ENCODE data around the gene STRN4. TPM values are rescaled to one million over a fixed set of nuclear protein-coding genes. Genes with fewer than 3 reads are reported as not detected.
A peak's percentile ranks its signal among the peaks of the same experiment; 100 is the strongest.

Gene STRN4
- polyA plus RNA-seq, 1 of the 3 experiments (the other 2 are of a cell fraction), result 92.8 TPM

GRCh38 chr19:46755077-46755852 is 9.0 kb upstream of the STRN4 start:
- TF ChIP-seq MXI1 (IDR thresholded peaks at IDR 0.05; ENCODE audit: low read depth, low read length) (no peak), GABPA (IDR thresholded peaks at IDR 0.05; ENCODE audit: low read depth) (no peak), POLR2AphosphoS5 (IDR thresholded peaks at IDR 0.05; ENCODE audit: low read depth, low read length) (no peak)
- TF ChIP-seq, protein P1, sequence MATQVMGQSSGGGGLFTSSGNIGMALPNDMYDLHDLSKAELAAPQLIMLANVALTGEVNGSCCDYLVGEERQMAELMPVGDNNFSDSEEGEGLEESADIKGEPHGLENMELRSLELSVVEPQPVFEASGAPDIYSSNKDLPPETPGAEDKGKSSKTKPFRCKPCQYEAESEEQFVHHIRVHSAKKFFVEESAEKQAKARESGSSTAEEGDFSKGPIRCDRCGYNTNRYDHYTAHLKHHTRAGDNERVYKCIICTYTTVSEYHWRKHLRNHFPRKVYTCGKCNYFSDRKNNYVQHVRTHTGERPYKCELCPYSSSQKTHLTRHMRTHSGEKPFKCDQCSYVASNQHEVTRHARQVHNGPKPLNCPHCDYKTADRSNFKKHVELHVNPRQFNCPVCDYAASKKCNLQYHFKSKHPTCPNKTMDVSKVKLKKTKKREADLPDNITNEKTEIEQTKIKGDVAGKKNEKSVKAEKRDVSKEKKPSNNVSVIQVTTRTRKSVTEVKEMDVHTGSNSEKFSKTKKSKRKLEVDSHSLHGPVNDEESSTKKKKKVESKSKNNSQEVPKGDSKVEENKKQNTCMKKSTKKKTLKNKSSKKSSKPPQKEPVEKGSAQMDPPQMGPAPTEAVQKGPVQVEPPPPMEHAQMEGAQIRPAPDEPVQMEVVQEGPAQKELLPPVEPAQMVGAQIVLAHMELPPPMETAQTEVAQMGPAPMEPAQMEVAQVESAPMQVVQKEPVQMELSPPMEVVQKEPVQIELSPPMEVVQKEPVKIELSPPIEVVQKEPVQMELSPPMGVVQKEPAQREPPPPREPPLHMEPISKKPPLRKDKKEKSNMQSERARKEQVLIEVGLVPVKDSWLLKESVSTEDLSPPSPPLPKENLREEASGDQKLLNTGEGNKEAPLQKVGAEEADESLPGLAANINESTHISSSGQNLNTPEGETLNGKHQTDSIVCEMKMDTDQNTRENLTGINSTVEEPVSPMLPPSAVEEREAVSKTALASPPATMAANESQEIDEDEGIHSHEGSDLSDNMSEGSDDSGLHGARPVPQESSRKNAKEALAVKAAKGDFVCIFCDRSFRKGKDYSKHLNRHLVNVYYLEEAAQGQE (IDR thresholded peaks at IDR 0.05; ENCODE audit: low read depth, low read length), result no peak
- CTCF ChIA-PET, result interaction anchor here (0.7 to 7.5 kb wide), 8 partner anchors 12 to 141 kb away, joined by 3 to 170 read pairs (median 4); partner anchors contain the start of gene SLC1A5
- POLR2A ChIA-PET, result interaction anchor here (1.6 kb wide), 1 partner anchor 85 kb away, joined by 4 read pairs; no protein-coding TSS in a partner anchor
- H3F3A ChIP-seq (replicated peaks; ENCODE audit: insufficient read depth), result peaks cover 10% of the 10 kb centered on the region
- H3K27ac ChIP-seq (ENCODE audit: low read depth in 2 of 2, low read length in 1 of 2), result no peak overlapping the region
- H3K4me1 ChIP-seq (ENCODE audit: control insufficient read depth in 1 of 2, insufficient read depth in 2 of 2, low read depth in 1 of 2, low read length in 1 of 2), result peaks cover 0 to 2% of the 10 kb centered on the region in 2 experiments; a peak in 1 of 4 replicates
- H3K9ac ChIP-seq, result no peak overlapping the region
- 92% methylated on average over 21 of the region's 39 CpGs for WGBS (ENCODE audit: low lambda C conversion rate)
- H3K9me2 ChIP-seq, result no peaks in the 10 kb centered on the region
- peaks cover 5 to 8% of the 10 kb centered on the region in 2 experiments for H3K36me3 ChIP-seq (replicated peaks in 1 of 2; ENCODE audit: control insufficient read depth in 1 of 2, insufficient read depth in 2 of 2, low read length in 1 of 2)
- no peak for DNase-seq
- H3K79me2 ChIP-seq (ENCODE audit: insufficient read depth), result no peaks in the 10 kb centered on the region
- no peaks in the 10 kb centered on the region for H4K20me1 ChIP-seq (ENCODE audit: insufficient read depth)
- H3K27me3 ChIP-seq (ENCODE audit: insufficient read depth), result no peaks in the 10 kb centered on the region
- H2AFZ ChIP-seq (ENCODE audit: low read depth), result no peak overlapping the region
- no peaks in the 10 kb centered on the region for H3K9me3 ChIP-seq
- no peak overlapping the region for H3K4me3 ChIP-seq (ENCODE audit: low read depth in 2 of 2, low read length in 1 of 2)
- no peak overlapping the region for H3K4me2 ChIP-seq

DNA sequence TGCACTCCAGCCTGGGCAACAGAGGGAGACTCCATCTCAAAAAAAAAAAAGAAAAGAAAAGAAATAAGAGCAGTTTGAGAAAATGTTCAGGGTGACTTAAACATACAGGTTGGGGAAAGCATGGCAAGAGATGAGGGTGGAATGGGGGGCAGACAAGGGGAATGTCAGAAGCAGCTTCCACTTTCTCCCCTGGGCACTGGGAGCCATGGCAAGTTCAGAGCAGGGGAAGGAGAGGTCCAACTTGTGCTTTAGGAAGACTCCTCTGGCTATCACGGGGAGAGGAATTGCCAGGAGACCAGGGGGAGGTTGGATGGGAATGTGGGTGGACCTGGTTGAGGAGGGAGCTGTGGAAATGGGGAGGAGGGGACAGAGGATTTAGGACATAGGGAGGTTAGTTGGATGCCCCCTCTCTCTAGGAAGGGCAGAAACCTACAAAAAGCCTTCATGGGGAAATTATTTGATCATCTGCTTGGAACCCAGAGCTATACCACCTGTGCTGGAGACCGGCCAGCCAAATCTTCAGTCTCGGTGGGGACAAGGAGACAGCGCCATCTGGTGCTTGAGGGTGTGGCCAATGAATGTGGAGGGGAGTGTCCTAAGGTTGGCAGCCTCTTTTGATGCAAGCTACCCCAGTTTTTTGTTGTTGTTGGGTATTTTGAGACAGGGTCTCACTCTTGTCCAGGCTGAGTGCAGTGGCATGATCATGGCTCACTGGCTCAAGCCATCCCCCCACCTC is 7.3 kb upstream of the STRN4 start:
- Histone ChIP-seq H3K9me3 (no peaks in the 10 kb centered on the region), H3K9ac (no peak overlapping the region), H4K20me1 (ENCODE audit: insufficient read depth) (no peaks in the 10 kb centered on the region), H3K27ac (ENCODE audit: low read depth in 2 of 2, low read length in 1 of 2) (no peak overlapping the region), H3K9me2 (no peaks in the 10 kb centered on the region), H2AFZ (ENCODE audit: low read depth) (no peak overlapping the region), H3K27me3 (ENCODE audit: insufficient read depth) (no peaks in the 10 kb centered on the region), H3K4me2 (no peak overlapping the region), H3K36me3 (replicated peaks in 1 of 2; ENCODE audit: control insufficient read depth in 1 of 2, insufficient read depth in 2 of 2, low read length in 1 of 2) (peaks cover 7 to 8% of the 10 kb centered on the region in 2 experiments), H3K79me2 (ENCODE audit: insufficient read depth) (no peaks in the 10 kb centered on the region), H3K4me1 (ENCODE audit: control insufficient read depth in 1 of 2, insufficient read depth in 2 of 2, low read depth in 1 of 2, low read length in 1 of 2) (peaks cover 0 to 2% of the 10 kb centered on the region in 2 experiments; a peak in 1 of 4 replicates), H3K4me3 (ENCODE audit: low read depth in 2 of 2, low read length in 1 of 2) (no peak overlapping the region), H3F3A (replicated peaks; ENCODE audit: insufficient read depth) (peaks cover 14% of the 10 kb centered on the region)
- 47% methylated on average over 4 of the region's 4 CpGs for WGBS (ENCODE audit: low lambda C conversion rate)
- TF ChIP-seq, protein P2, sequence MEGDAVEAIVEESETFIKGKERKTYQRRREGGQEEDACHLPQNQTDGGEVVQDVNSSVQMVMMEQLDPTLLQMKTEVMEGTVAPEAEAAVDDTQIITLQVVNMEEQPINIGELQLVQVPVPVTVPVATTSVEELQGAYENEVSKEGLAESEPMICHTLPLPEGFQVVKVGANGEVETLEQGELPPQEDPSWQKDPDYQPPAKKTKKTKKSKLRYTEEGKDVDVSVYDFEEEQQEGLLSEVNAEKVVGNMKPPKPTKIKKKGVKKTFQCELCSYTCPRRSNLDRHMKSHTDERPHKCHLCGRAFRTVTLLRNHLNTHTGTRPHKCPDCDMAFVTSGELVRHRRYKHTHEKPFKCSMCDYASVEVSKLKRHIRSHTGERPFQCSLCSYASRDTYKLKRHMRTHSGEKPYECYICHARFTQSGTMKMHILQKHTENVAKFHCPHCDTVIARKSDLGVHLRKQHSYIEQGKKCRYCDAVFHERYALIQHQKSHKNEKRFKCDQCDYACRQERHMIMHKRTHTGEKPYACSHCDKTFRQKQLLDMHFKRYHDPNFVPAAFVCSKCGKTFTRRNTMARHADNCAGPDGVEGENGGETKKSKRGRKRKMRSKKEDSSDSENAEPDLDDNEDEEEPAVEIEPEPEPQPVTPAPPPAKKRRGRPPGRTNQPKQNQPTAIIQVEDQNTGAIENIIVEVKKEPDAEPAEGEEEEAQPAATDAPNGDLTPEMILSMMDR (IDR thresholded peaks at IDR 0.05), result peak; percentile 61
- TF ChIP-seq RAD21 (IDR thresholded peaks at IDR 0.05; ENCODE audit: low read length), result peak; percentile 51
- TF ChIP-seq EZH2phosphoT487 (IDR thresholded peaks at IDR 0.05; ENCODE audit: borderline replicate concordance, low read depth), result no peak
- POLR2A ChIA-PET, result interaction anchor here (1.6 kb wide), 1 partner anchor 87 kb away, joined by 4 read pairs; no protein-coding TSS in a partner anchor
- CTCF ChIA-PET, result interaction anchor here (0.6 to 7.5 kb wide), 28 partner anchors 9 to 237 kb away, joined by 3 to 170 read pairs (median 3); partner anchors contain the start of gene DACT3
- DNase-seq, result peak; percentile 77
